K562 (cell line): ENCODE results near the gene COL26A1. TPM values are rescaled to one million over a fixed set of nuclear protein-coding genes. Genes with fewer than 3 reads are reported as not detected.
A peak's percentile ranks its signal among the peaks of the same experiment; 100 is the strongest.

Source experiments
- ATAC-seq: fragments of 200-7000 bp; cut with Tn5 transposase; 3 replicates; pipeline ENCODE4 v1.9.1; 2020; ENCODE audit warnings: moderate library complexity
- BruUV-seq: library from RNA; stranded (reverse); fragments of 400-500 nt; replicated peaks from 2 replicates; lab custom pipeline; 2021; lab: Mats Ljungman, UMichigan
- CTCF ChIA-PET: fragments of 300-600 bp; formaldehyde crosslinking; extraction: SDS; loops from one replicate; lab custom pipeline; 2021; ENCODE audit warnings: low intra/inter-chr PET ratio; lab: Yijun Ruan, JAX
- POLR2A ChIA-PET: fragments of 300-600, 350-650 bp; sonication (Branson Sonifier 250); formaldehyde crosslinking; extraction: SDS; loops from one replicate; lab custom pipeline; 2021; ENCODE audit warnings: antibody characterized with exemption, inconsistent platforms; lab: Yijun Ruan, JAX
- DNase-seq, 4 experiments: peaks; one replicate each; pipeline versions ENCODE4 v3.0.0 to v3.0.0-alpha.2; 2011 to 2018; ENCODE audit warnings: low spot score in 3 of 4, mixed read lengths in 3 of 4; ENCODE audit errors: extremely low read depth in 1 of 4
- FAIRE-seq: peaks from 2 replicates; lab custom pipeline; 2011; peaks lifted over from hg19 to GRCh38; lab: Jason Lieb, UNC
- H2AFZ ChIP-seq: 2 replicates; pipeline ENCODE4 v1.6.0; 2011; ENCODE audit warnings: low read depth, low read length, control low read depth, inconsistent platforms
- H3K27ac ChIP-seq: fragments of 200-600 bp; 3 replicates; pipeline ENCODE4 v1.8.0; 2011; ENCODE audit warnings: low read depth, mild to moderate bottlenecking, control low read depth, inconsistent platforms, low read length, moderate library complexity, mixed read lengths; ENCODE audit errors: extremely low read depth
- H3K27me3 ChIP-seq, 2 experiments: fragments of 300-600 bp in 1 of 2; 2 replicates in 1 of 2; 3 replicates in 1 of 2; pipeline versions ENCODE4 v1.6.0 to v1.8.0; 2011; ENCODE audit warnings: inconsistent platforms in 2 of 2, low read length in 2 of 2, mild to moderate bottlenecking in 1 of 2, mixed read lengths in 1 of 2, moderate library complexity in 1 of 2; ENCODE audit not compliant: control insufficient read depth in 2 of 2, insufficient read depth in 2 of 2
- H3K36me3 ChIP-seq: fragments of 300-600 bp; 3 replicates; pipeline ENCODE4 v1.8.0; 2011; ENCODE audit warnings: mild to moderate bottlenecking, low read length, inconsistent platforms; ENCODE audit not compliant: control insufficient read depth, insufficient read depth
- H3K4me1 ChIP-seq, 2 experiments: fragments of 200-600 bp in 1 of 2; replicated peaks in 1 of 2; 2 replicates in 1 of 2; 3 replicates in 1 of 2; pipeline versions ENCODE4 v1.5.1 to v1.8.0; 2011; ENCODE audit warnings: inconsistent platforms in 2 of 2, low read length in 2 of 2, mild to moderate bottlenecking in 1 of 2, mixed read lengths in 1 of 2, moderate library complexity in 1 of 2; ENCODE audit not compliant: control insufficient read depth in 2 of 2, insufficient read depth in 2 of 2
- H3K4me2 ChIP-seq: 2 replicates; pipeline ENCODE4 v1.6.1; 2011; ENCODE audit warnings: low read length, control low read depth, inconsistent platforms, mixed read lengths; ENCODE audit not compliant: insufficient read depth
- H3K4me3 ChIP-seq: fragments of 200-600 bp; sonication (generic), shearing (Covaris generic); 2 replicates; pipeline ENCODE4 v1.5.1; 2016; ENCODE audit warnings: control low read depth, inconsistent platforms
- H3K79me2 ChIP-seq: fragments of 200-600 bp; 3 replicates; pipeline ENCODE4 v1.8.0; 2011; ENCODE audit warnings: low read length, inconsistent platforms; ENCODE audit not compliant: control insufficient read depth, insufficient read depth
- H3K9ac ChIP-seq, 2 experiments: 2 replicates each; pipeline versions ENCODE4 v1.6.0 to v1.6.1; 2011; ENCODE audit warnings: low read depth in 2 of 2, low read length in 2 of 2, control low read depth in 1 of 2, inconsistent platforms in 1 of 2, mild to moderate bottlenecking in 1 of 2, mixed read lengths in 1 of 2; ENCODE audit not compliant: insufficient read depth in 1 of 2
- H3K9me1 ChIP-seq: one replicate; pipeline ENCODE4 v1.6.0; 2011; ENCODE audit warnings: inconsistent platforms, mild to moderate bottlenecking, low read length, moderate library complexity; ENCODE audit not compliant: control insufficient read depth, insufficient read depth
- H3K9me3 ChIP-seq: replicated peaks from 2 replicates; pipeline ENCODE4 v1.5.1; 2011; ENCODE audit warnings: low read depth, low read length, inconsistent platforms; ENCODE audit not compliant: control insufficient read depth, insufficient read depth
- H4K20me1 ChIP-seq: replicated peaks from 2 replicates; pipeline ENCODE4 v1.6.1; 2011; ENCODE audit warnings: low read length, inconsistent platforms, mixed read lengths; ENCODE audit not compliant: control insufficient read depth, insufficient read depth
- ARID3A ChIP-seq: IDR thresholded peaks from 2 replicates; pipeline ENCODE4 v1.6.1; 2012; ENCODE audit warnings: low read depth, low read length, improper control_type of control experiment, borderline replicate concordance
- BCOR ChIP-seq: fragments of 450-650 bp; IDR thresholded peaks from 2 replicates; pipeline ENCODE4 v1.6.1; 2016
- FOS ChIP-seq: IDR thresholded peaks from 3 replicates; pipeline ENCODE4 v1.6.1; 2011; ENCODE audit not compliant: insufficient read length; ENCODE audit errors: extremely low read depth
- L3MBTL2 ChIP-seq: fragments of 450-650 bp; IDR thresholded peaks from 2 replicates; pipeline ENCODE4 v1.6.1; 2016; ENCODE audit warnings: mild to moderate bottlenecking, moderate library complexity
- PYGO2 ChIP-seq: fragments of 450-650 bp; IDR thresholded peaks from 2 replicates; pipeline ENCODE4 v1.6.1; 2016; ENCODE audit warnings: mild to moderate bottlenecking, missing genetic modification characterization, moderate library complexity, missing compliant biosample characterization
- ZFP36 ChIP-seq: fragments of 150-350 bp; IDR thresholded peaks from 2 replicates; pipeline ENCODE4 v1.6.1; 2018; ENCODE audit warnings: low read length, low read depth; ENCODE audit not compliant: partially characterized antibody
- ZNF57 ChIP-seq: fragments of 450-650 bp; formaldehyde crosslinking; IDR thresholded peaks from 2 replicates; pipeline ENCODE4 v1.4.0; 2020; ENCODE audit warnings: mild to moderate bottlenecking, moderate library complexity
- WGBS: fragments of 100-300 bp; shearing (Covaris generic); methylation state at CpG from one replicate; pipeline ENCODE4 v1.1.6; 2016; ENCODE audit warnings: low coverage, mixed read lengths; ENCODE audit not compliant: insufficient coverage; ENCODE audit errors: missing lambda C conversion rate; 5-methylcytosine and 5-hydroxymethylcytosine counted together
- in situ Hi-C: fragments of 300-500 bp; cut with MboI; formaldehyde crosslinking; loops from 4 replicates; pipeline ENCODE4 v1.15.0; 2018; ENCODE audit warnings: inconsistent platforms, mixed read lengths
- intact Hi-C: fragments of 100-400 bp; cut with micrococcal nuclease; formaldehyde crosslinking; loops from 2 replicates; pipeline ENCODE4 v1.14.2; 2022
- polyA plus RNA-seq, 8 experiments: library from polyadenylated mRNA; depleted of rRNA in 4 of 8; stranded (reverse) in 5 of 8; unstranded in 3 of 8; fragments of >200 nt; fragmentation: Nextera tagmentation in 2 of 8; fragmentation: Illumina TruSeq in 1 of 8; extraction: Ambion mirVana in 2 of 8; extraction: Trizol in 1 of 8; gene quantifications; 2 replicates each; pipeline versions ENCODE4 v1.2.1 to v1.2.3, GENCODE V29; 2011 to 2014; ENCODE audit warnings: inconsistent platforms in 1 of 8, missing spikeins in 1 of 8
- total RNA-seq, 7 experiments: library from RNA; depleted of rRNA in 6 of 7; stranded (reverse); fragments of >200 nt in 6 of 7; fragmentation: Illumina TruSeq in 2 of 7; extraction: Trizol in 2 of 7; gene quantifications; 2 replicates each; pipeline versions ENCODE4 v1.2.1 to v1.2.3, GENCODE V29; 2011 to 2021; ENCODE audit warnings: low replicate concordance in 1 of 7
- TF ChIP-seq, protein P1 (sequence below): fragments of 450-650 bp; IDR thresholded peaks from 2 replicates; pipeline ENCODE4 v1.6.1; 2017; ENCODE audit warnings: antibody characterized with exemption

The COL26A1 gene
- total and polyA plus RNA-seq, 9 of the 15 experiments (the other 6 are each of a cell fraction or from before 2014, with no cell fraction given) = 0.04 to 0.39 (median 0.07) TPM; not detected in 5

DNA sequence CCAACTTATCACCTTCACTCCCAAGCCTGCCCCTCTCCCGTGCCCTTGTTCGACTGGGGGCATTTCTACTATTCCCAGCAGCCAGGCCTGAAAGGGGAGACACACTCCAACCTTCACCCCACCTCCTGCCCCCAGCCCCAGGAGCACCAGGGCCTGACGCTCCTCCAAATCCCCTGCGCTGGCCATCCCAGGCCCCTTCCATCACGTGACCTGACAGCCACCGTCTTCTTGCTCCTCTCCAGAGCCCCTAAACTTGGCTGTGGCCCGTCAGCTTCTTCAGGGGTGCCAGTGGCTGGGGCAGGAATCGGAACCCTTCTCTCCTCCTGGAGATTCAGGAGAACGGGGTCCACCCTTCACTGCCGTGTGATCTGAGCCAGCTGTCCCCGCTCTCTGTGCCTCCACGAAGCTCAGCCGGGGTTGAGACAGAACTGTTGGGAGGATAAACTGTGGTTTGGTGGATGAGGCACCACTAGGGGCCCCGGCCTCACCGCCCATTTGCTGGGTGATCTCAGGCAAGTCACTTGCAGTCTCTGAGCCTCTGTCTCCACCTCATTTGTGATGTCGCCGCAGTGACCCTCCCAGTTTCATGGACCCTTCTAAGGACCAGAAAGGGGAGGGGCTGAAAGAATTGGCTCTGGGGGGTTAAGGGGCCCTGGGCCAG lies 175.4 kb downstream of the COL26A1 start (continued):
- TF ChIP-seq L3MBTL2 (no peak), BCOR (peak; percentile 21; the same call in 1 of the 2 replicates), ZFP36 (peak; percentile 67)

GRCh38 chr7:101538596-101539459 lies 176.2 kb downstream of the COL26A1 start:
- 13% methylated on average over 15 of the region's 15 CpGs for WGBS
- Histone ChIP-seq H3K9me3 (no peaks in the 10 kb centered on the region), H2AFZ (no peak overlapping the region), H4K20me1 (peaks cover 13% of the 10 kb centered on the region; the same call in 1 of the 2 replicates), H3K79me2 (no peaks in the 10 kb centered on the region), H3K4me3 (no peak overlapping the region), H3K9ac (no peak overlapping the region), H3K27ac (no peak overlapping the region), H3K4me2 (no peak overlapping the region), H3K36me3 (no peaks in the 10 kb centered on the region), H3K4me1 (peaks cover 0 to 32% of the 10 kb centered on the region in 2 experiments; a peak in 2 of 5 replicates), H3K27me3 (peaks cover 3 to 31% of the 10 kb centered on the region in 2 experiments; a peak in 2 of 5 replicates), H3K9me1 (peaks cover 4% of the 10 kb centered on the region)
- ATAC-seq (peak; percentile 91), FAIRE-seq (peak; percentile 71), DNase-seq (peak; percentile 78 to 92 (median 89))
- ChIA-PET CTCF (interaction anchor here (0.6 to 2.0 kb wide), 5 partner anchors 41 to 644 kb away, joined by 3 to 9 read pairs (median 4); partner anchors contain the start of genes ACHE and COL26A1), POLR2A (no interaction called here)
- in situ Hi-C loops (no loop called here), intact Hi-C loops (no loop called here)
- BruUV-seq = no TSS peak
- TF ChIP-seq FOS = no peak
- TF ChIP-seq ARID3A = no peak
- TF ChIP-seq, protein P1, sequence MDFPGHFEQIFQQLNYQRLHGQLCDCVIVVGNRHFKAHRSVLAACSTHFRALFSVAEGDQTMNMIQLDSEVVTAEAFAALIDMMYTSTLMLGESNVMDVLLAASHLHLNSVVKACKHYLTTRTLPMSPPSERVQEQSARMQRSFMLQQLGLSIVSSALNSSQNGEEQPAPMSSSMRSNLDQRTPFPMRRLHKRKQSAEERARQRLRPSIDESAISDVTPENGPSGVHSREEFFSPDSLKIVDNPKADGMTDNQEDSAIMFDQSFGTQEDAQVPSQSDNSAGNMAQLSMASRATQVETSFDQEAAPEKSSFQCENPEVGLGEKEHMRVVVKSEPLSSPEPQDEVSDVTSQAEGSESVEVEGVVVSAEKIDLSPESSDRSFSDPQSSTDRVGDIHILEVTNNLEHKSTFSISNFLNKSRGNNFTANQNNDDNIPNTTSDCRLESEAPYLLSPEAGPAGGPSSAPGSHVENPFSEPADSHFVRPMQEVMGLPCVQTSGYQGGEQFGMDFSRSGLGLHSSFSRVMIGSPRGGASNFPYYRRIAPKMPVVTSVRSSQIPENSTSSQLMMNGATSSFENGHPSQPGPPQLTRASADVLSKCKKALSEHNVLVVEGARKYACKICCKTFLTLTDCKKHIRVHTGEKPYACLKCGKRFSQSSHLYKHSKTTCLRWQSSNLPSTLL = no peak
- no peak for TF ChIP-seq ZNF57
- no peak for TF ChIP-seq PYGO2
